ENCODE results near the gene ATP11B.

DNA sequence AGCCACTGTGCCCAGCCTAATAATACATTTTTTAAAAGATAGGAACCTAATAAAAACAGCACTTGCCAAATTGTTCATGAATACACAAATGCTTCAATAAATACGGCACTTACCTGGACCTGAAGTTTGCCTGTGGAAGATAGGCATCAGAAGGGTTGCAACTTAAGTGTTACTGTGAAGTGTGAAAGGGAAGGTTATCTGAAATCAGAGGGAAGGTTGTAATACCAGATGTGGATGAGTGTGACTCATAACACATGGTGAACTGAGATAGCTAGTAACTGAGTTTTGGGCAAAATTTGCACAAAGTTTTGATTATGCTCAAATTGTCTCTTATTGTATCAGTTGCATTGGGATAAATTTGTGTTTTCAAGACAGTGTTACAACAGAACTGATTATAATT, 68.0 kb downstream of the ATP11B start:
- no peak for TF ChIP-seq EZH2 (IDR thresholded peaks at IDR 0.05; ENCODE audit: low read depth, unreplicated experiment)
- TF ChIP-seq, protein P1, sequence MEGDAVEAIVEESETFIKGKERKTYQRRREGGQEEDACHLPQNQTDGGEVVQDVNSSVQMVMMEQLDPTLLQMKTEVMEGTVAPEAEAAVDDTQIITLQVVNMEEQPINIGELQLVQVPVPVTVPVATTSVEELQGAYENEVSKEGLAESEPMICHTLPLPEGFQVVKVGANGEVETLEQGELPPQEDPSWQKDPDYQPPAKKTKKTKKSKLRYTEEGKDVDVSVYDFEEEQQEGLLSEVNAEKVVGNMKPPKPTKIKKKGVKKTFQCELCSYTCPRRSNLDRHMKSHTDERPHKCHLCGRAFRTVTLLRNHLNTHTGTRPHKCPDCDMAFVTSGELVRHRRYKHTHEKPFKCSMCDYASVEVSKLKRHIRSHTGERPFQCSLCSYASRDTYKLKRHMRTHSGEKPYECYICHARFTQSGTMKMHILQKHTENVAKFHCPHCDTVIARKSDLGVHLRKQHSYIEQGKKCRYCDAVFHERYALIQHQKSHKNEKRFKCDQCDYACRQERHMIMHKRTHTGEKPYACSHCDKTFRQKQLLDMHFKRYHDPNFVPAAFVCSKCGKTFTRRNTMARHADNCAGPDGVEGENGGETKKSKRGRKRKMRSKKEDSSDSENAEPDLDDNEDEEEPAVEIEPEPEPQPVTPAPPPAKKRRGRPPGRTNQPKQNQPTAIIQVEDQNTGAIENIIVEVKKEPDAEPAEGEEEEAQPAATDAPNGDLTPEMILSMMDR (conservative IDR thresholded peaks at IDR 0.05; ENCODE audit: low read depth in 2 of 2) = no peak
- TF ChIP-seq, protein P2, sequence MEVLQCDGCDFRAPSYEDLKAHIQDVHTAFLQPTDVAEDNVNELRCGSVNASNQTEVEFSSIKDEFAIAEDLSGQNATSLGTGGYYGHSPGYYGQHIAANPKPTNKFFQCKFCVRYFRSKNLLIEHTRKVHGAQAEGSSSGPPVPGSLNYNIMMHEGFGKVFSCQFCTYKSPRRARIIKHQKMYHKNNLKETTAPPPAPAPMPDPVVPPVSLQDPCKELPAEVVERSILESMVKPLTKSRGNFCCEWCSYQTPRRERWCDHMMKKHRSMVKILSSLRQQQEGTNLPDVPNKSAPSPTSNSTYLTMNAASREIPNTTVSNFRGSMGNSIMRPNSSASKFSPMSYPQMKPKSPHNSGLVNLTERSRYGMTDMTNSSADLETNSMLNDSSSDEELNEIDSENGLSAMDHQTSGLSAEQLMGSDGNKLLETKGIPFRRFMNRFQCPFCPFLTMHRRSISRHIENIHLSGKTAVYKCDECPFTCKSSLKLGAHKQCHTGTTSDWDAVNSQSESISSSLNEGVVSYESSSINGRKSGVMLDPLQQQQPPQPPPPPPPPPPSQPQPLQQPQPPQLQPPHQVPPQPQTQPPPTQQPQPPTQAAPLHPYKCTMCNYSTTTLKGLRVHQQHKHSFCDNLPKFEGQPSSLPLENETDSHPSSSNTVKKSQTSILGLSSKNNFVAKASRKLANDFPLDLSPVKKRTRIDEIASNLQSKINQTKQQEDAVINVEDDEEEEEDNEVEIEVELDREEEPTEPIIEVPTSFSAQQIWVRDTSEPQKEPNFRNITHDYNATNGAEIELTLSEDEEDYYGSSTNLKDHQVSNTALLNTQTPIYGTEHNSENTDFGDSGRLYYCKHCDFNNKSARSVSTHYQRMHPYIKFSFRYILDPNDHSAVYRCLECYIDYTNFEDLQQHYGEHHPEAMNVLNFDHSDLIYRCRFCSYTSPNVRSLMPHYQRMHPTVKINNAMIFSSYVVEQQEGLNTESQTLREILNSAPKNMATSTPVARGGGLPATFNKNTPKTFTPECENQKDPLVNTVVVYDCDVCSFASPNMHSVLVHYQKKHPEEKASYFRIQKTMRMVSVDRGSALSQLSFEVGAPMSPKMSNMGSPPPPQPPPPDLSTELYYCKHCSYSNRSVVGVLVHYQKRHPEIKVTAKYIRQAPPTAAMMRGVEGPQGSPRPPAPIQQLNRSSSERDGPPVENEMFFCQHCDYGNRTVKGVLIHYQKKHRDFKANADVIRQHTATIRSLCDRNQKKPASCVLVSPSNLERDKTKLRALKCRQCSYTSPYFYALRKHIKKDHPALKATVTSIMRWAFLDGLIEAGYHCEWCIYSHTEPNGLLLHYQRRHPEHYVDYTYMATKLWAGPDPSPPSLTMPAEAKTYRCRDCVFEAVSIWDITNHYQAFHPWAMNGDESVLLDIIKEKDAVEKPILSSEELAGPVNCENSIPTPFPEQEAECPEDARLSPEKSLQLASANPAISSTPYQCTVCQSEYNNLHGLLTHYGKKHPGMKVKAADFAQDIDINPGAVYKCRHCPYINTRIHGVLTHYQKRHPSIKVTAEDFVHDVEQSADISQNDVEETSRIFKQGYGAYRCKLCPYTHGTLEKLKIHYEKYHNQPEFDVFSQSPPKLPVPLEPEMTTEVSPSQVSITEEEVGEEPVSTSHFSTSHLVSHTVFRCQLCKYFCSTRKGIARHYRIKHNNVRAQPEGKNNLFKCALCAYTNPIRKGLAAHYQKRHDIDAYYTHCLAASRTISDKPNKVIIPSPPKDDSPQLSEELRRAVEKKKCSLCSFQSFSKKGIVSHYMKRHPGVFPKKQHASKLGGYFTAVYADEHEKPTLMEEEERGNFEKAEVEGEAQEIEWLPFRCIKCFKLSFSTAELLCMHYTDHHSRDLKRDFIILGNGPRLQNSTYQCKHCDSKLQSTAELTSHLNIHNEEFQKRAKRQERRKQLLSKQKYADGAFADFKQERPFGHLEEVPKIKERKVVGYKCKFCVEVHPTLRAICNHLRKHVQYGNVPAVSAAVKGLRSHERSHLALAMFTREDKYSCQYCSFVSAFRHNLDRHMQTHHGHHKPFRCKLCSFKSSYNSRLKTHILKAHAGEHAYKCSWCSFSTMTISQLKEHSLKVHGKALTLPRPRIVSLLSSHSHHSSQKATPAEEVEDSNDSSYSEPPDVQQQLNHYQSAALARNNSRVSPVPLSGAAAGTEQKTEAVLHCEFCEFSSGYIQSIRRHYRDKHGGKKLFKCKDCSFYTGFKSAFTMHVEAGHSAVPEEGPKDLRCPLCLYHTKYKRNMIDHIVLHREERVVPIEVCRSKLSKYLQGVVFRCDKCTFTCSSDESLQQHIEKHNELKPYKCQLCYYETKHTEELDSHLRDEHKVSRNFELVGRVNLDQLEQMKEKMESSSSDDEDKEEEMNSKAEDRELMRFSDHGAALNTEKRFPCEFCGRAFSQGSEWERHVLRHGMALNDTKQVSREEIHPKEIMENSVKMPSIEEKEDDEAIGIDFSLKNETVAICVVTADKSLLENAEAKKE (CRISPR knock-in tag; IDR thresholded peaks at IDR 0.05) = no peak
